ENCODE data around the gene DPYSL5. TPM values are rescaled to one million over a fixed set of nuclear protein-coding genes. Genes with fewer than 3 reads are reported as not detected.

Gene DPYSL5
- total RNA-seq, 2 experiments from 2014 or later, result not detected

DNA sequence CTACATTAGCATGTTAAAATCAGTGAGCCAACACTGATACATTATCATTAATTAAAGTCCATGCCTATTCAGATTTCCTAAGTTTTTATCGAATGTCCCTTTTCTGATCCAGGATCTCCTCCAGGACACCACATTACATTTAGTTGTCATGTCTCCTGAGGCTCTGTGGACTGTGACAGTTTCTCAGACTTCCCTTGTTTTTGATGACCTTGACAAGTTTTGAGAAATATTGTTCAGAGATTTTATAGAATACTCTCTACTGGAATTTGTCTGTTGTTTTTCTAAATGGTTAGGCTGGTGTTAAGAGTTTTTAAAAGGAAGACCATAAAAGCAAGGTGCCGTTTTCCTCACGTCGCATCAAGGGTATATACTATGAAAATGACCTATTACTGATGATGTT lies 106.2 kb downstream of the DPYSL5 start:
- Mint-ChIP-seq H3K9me3 (no peaks in the 10 kb centered on the region), H3K4me1 (ENCODE audit: low read depth) (no peaks in the 10 kb centered on the region), H3K27ac (no peak overlapping the region), H3K36me3 (ENCODE audit: low read depth) (no peaks in the 10 kb centered on the region), H3K4me3 (no peak overlapping the region), H3K27me3 (peaks cover 47% of the 10 kb centered on the region)
- intact Hi-C loops (cut with DNase I, micrococcal nuclease), result no loop called here
- ATAC-seq (ENCODE audit: poor library complexity) (no peak), DNase-seq (no peak)
- CTCF ChIA-PET, result no interaction called here
- no peak overlapping the region for H3K4me3 ChIP-seq (ENCODE audit: low read length)
- no peaks in the 10 kb centered on the region for H3K36me3 ChIP-seq (ENCODE audit: insufficient read depth, low read length)
- H3K4me1 ChIP-seq (ENCODE audit: insufficient read depth, low read length), result no peaks in the 10 kb centered on the region
- no peak overlapping the region for H3K27ac ChIP-seq (ENCODE audit: low read depth in 1 of 2, low read length in 2 of 2)
- H3K27me3 ChIP-seq (ENCODE audit: control insufficient read depth in 1 of 2, insufficient read depth in 2 of 2, low read length in 2 of 2), result peaks cover 0 to 10% of the 10 kb centered on the region in 2 experiments
- H3K9me3 ChIP-seq (ENCODE audit: control insufficient read depth in 1 of 2, insufficient read depth in 1 of 2, low read length in 2 of 2), result no peaks in the 10 kb centered on the region
- TF ChIP-seq, protein P1, sequence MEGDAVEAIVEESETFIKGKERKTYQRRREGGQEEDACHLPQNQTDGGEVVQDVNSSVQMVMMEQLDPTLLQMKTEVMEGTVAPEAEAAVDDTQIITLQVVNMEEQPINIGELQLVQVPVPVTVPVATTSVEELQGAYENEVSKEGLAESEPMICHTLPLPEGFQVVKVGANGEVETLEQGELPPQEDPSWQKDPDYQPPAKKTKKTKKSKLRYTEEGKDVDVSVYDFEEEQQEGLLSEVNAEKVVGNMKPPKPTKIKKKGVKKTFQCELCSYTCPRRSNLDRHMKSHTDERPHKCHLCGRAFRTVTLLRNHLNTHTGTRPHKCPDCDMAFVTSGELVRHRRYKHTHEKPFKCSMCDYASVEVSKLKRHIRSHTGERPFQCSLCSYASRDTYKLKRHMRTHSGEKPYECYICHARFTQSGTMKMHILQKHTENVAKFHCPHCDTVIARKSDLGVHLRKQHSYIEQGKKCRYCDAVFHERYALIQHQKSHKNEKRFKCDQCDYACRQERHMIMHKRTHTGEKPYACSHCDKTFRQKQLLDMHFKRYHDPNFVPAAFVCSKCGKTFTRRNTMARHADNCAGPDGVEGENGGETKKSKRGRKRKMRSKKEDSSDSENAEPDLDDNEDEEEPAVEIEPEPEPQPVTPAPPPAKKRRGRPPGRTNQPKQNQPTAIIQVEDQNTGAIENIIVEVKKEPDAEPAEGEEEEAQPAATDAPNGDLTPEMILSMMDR (IDR thresholded peaks at IDR 0.05), result no peak
- POLR2A ChIA-PET, result no interaction called here

DNA sequence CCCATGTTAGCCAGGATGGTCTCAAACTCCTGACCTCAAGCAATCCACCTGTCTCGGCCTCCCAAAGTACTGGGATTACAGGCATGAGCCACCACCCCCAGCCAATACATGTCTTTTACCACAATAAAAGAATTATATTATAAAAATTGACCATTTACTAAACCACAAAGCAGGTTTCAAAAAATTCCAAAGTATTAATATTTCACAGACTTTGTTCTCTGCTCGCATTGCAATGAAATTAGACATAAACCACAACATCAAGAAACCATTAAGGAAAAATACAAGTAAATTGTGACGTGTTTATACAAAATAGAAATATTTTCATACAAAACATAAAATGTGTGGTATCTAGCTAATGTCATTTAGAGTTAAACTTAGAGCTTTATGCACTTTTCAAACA lies 109.1 kb downstream of the DPYSL5 start:
- H3K27ac Mint-ChIP-seq, result no peak overlapping the region

GRCh38 chr2:26957534-26957933 lies 109.6 kb downstream of the DPYSL5 start:
- intact Hi-C loops (cut with DNase I, micrococcal nuclease), result no loop called here
- Mint-ChIP-seq H3K4me3 (no peak overlapping the region), H3K9me3 (no peaks in the 10 kb centered on the region), H3K4me1 (ENCODE audit: low read depth) (no peaks in the 10 kb centered on the region), H3K27ac (no peak overlapping the region), H3K36me3 (ENCODE audit: low read depth) (no peaks in the 10 kb centered on the region), H3K27me3 (peaks cover 57% of the 10 kb centered on the region)
- Histone ChIP-seq H3K9me3 (ENCODE audit: control insufficient read depth in 1 of 2, insufficient read depth in 1 of 2, low read length in 2 of 2) (no peaks in the 10 kb centered on the region), H3K27me3 (ENCODE audit: control insufficient read depth in 1 of 2, insufficient read depth in 2 of 2, low read length in 2 of 2) (peaks cover 7 to 15% of the 10 kb centered on the region in 2 experiments), H3K36me3 (ENCODE audit: insufficient read depth, low read length) (no peaks in the 10 kb centered on the region), H3K27ac (ENCODE audit: low read depth in 1 of 2, low read length in 2 of 2) (no peak overlapping the region), H3K4me3 (ENCODE audit: low read length) (no peak overlapping the region), H3K4me1 (ENCODE audit: insufficient read depth, low read length) (peaks cover 5% of the 10 kb centered on the region)
- no peak for DNase-seq
- TF ChIP-seq, protein P1 (IDR thresholded peaks at IDR 0.05), result no peak
- ChIA-PET CTCF (interaction anchor here (1.4 kb wide), 1 partner anchor 322 kb away, joined by 4 read pairs; no protein-coding TSS in a partner anchor), POLR2A (no interaction called here)
- ATAC-seq (ENCODE audit: poor library complexity), result no peak

More for the DNA sequence above, 109.1 kb downstream of the DPYSL5 start:
- no peak overlapping the region for H3K27ac ChIP-seq (ENCODE audit: low read depth in 1 of 2, low read length in 2 of 2)
- peaks cover 5% of the 10 kb centered on the region for H3K4me1 ChIP-seq (ENCODE audit: insufficient read depth, low read length)
- H3K4me3 ChIP-seq (ENCODE audit: low read length), result no peak overlapping the region
- no peak for DNase-seq
- ATAC-seq (ENCODE audit: poor library complexity), result no peak
- intact Hi-C loops (cut with DNase I, micrococcal nuclease), result no loop called here
- H3K36me3 ChIP-seq (ENCODE audit: insufficient read depth, low read length), result no peaks in the 10 kb centered on the region
- no peaks in the 10 kb centered on the region for H3K4me1 Mint-ChIP-seq (ENCODE audit: low read depth)
- ChIA-PET POLR2A (no interaction called here), CTCF (interaction anchor here (1.4 kb wide), 1 partner anchor 323 kb away, joined by 4 read pairs; no protein-coding TSS in a partner anchor)
- no peaks in the 10 kb centered on the region for H3K36me3 Mint-ChIP-seq (ENCODE audit: low read depth)
- no peak overlapping the region for H3K4me3 Mint-ChIP-seq
- peaks cover 7 to 15% of the 10 kb centered on the region in 2 experiments for H3K27me3 ChIP-seq (ENCODE audit: control insufficient read depth in 1 of 2, insufficient read depth in 2 of 2, low read length in 2 of 2)
- peaks cover 61% of the 10 kb centered on the region for H3K27me3 Mint-ChIP-seq
- TF ChIP-seq, protein P1 (IDR thresholded peaks at IDR 0.05), result no peak
- H3K9me3 Mint-ChIP-seq, result no peaks in the 10 kb centered on the region
- no peaks in the 10 kb centered on the region for H3K9me3 ChIP-seq (ENCODE audit: control insufficient read depth in 1 of 2, insufficient read depth in 1 of 2, low read length in 2 of 2)
